ENCODE data around the gene MED9.

DNA sequence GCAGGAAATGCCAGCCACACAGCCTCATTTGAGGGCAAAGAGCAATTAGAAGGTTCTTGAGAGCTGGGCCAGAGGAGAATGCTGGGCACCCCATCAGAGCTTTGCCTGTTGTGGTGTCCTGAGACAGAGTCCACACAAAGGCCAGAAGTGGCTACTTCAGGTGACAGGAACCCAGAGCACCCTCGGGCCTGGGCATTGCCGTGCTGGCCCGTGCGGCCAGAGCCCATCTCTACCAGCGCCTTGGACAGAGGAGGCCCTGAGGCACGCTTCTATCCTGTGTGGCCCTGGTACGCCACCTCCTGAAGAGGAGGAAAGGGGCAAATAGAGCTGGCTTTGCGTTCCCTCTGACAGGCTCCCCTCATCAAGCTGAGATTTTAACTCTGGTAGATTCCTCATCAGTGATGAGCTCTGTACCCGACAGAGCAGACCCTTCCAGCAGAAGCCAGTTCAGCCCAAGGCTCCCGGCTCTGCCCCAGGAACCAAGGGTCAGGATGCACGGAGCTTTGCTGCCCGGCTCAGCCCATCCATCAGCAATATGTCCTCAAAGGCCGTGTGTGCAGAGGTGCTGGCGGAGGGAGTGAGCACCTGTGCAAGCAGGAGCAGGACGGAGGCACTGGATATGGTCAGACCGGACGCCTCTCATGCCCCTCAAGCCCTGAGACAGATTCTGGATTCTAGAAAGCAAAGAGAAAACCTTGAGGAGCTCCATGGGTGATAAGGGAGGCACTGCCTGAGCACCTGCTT lies 22.8 kb downstream of the MED9 start:
- TF ChIP-seq, protein P1, sequence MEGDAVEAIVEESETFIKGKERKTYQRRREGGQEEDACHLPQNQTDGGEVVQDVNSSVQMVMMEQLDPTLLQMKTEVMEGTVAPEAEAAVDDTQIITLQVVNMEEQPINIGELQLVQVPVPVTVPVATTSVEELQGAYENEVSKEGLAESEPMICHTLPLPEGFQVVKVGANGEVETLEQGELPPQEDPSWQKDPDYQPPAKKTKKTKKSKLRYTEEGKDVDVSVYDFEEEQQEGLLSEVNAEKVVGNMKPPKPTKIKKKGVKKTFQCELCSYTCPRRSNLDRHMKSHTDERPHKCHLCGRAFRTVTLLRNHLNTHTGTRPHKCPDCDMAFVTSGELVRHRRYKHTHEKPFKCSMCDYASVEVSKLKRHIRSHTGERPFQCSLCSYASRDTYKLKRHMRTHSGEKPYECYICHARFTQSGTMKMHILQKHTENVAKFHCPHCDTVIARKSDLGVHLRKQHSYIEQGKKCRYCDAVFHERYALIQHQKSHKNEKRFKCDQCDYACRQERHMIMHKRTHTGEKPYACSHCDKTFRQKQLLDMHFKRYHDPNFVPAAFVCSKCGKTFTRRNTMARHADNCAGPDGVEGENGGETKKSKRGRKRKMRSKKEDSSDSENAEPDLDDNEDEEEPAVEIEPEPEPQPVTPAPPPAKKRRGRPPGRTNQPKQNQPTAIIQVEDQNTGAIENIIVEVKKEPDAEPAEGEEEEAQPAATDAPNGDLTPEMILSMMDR (IDR thresholded peaks at IDR 0.05; ENCODE audit: low read depth, low read length, missing input control) = no peak
- TF ChIP-seq EGR1 (IDR thresholded peaks at IDR 0.05; ENCODE audit: low read depth in 2 of 2) = no peak
- TF ChIP-seq, protein P2, sequence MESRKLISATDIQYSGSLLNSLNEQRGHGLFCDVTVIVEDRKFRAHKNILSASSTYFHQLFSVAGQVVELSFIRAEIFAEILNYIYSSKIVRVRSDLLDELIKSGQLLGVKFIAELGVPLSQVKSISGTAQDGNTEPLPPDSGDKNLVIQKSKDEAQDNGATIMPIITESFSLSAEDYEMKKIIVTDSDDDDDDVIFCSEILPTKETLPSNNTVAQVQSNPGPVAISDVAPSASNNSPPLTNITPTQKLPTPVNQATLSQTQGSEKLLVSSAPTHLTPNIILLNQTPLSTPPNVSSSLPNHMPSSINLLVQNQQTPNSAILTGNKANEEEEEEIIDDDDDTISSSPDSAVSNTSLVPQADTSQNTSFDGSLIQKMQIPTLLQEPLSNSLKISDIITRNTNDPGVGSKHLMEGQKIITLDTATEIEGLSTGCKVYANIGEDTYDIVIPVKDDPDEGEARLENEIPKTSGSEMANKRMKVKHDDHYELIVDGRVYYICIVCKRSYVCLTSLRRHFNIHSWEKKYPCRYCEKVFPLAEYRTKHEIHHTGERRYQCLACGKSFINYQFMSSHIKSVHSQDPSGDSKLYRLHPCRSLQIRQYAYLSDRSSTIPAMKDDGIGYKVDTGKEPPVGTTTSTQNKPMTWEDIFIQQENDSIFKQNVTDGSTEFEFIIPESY (IDR thresholded peaks at IDR 0.05) = no peak
- TF ChIP-seq, protein P3, sequence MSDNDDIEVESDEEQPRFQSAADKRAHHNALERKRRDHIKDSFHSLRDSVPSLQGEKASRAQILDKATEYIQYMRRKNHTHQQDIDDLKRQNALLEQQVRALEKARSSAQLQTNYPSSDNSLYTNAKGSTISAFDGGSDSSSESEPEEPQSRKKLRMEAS (IDR thresholded peaks at IDR 0.05) = no peak
- TF ChIP-seq TAF1 (conservative IDR thresholded peaks at IDR 0.05) = no peak
- no peak for TF ChIP-seq SP1 (IDR thresholded peaks at IDR 0.05)
- TF ChIP-seq FOXA1 (IDR thresholded peaks at IDR 0.05) = no peak
- TF ChIP-seq, protein P4, sequence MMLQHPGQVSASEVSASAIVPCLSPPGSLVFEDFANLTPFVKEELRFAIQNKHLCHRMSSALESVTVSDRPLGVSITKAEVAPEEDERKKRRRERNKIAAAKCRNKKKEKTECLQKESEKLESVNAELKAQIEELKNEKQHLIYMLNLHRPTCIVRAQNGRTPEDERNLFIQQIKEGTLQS (IDR thresholded peaks at IDR 0.05) = no peak
- no peak for TF ChIP-seq RAD21 (IDR thresholded peaks at IDR 0.05)
- TF ChIP-seq GABPA (IDR thresholded peaks at IDR 0.05 in 1 of 2, conservative IDR thresholded peaks at IDR 0.05 in 1 of 2) = no peak

Measured in liver (tissue), 3 donors.